Measurements from ENCODE around the gene ARHGAP9.

ARHGAP9 gene

DNA sequence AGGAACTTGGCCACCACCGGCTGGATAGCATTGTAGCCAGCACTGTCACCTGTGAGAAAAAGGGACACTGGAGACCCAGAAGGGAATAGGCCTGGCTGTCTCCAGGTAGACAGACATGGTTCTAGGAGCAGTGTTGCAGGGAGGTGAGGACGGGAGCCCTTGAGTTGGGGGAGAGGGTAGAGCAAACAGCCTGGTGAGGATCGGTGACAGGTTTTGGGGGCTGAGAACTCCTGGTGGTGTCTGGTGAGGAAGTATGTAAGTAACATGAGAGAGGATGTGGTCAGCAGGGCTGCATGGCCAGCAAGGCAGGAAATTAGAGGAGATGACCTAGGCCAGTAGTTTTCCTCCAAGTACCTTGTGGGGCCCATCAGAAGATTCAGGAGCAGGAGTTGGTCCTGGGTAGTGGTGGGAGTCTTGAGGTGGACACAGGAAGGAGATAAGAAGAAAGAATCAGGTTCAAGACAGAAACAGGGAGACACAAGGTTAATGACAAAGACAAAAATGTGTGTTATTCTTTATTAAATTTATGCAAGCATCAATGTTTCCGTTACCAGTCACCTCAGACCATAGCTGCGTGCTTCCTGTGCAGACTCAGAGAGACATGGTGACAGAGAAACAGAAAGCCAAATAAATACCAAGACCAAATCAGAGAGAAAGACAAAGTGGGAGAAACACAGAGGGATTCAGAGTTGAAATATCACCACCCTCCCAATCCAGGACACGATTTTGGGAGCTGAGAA lies at the start of gene ARHGAP9:
ARHGAP9 (minus strand) TSS at position 491 of the 740 bp plus-strand sequence; CDS start at position 31, 460 bp downstream.
- H3K9me3 ChIP-seq (ENCODE audit: control insufficient read depth, insufficient read depth, low read depth, low read length): no peaks in the 10 kb centered on the region
- no peak within 1 kb of the TSS for H3K4me3 ChIP-seq (ENCODE audit: low read depth, low read length)
- H3K4me1 ChIP-seq (ENCODE audit: control insufficient read depth, insufficient read depth, low read length): no peaks in the 10 kb centered on the region
- no peaks in the 10 kb centered on the region for H3K36me3 ChIP-seq (ENCODE audit: control insufficient read depth in 2 of 2, insufficient read depth in 1 of 2, low read length in 2 of 2)
- no peak within 1 kb of the TSS for H3K27ac ChIP-seq (ENCODE audit: extremely low read depth, low read depth, low read length)
- CTCF ChIA-PET: interaction anchor here (1.0 to 1.6 kb wide), 3 partner anchors 17 to 21 kb away, joined by 4 to 8 read pairs (median 6); partner anchors contain the start of gene GLI1
- TF ChIP-seq ZNF23 (tag by site-specific recombination; IDR thresholded peaks at IDR 0.05; ENCODE audit: borderline replicate concordance) (no peak), ZNF521 (tag by site-specific recombination; IDR thresholded peaks at IDR 0.05) (no peak), KLF9 (tag by site-specific recombination; IDR thresholded peaks at IDR 0.05; ENCODE audit: low read depth) (no peak), ZNF768 (tag by site-specific recombination; IDR thresholded peaks at IDR 0.05) (no peak), ZNF530 (tag by site-specific recombination; IDR thresholded peaks at IDR 0.05; ENCODE audit: low read depth) (no peak), ZNF629 (tag by site-specific recombination; IDR thresholded peaks at IDR 0.05) (no peak), ZNF677 (tag by site-specific recombination; IDR thresholded peaks at IDR 0.05) (no peak), ZNF561 (tag by site-specific recombination; IDR thresholded peaks at IDR 0.05; ENCODE audit: borderline replicate concordance) (no peak), GLIS1 (tag by site-specific recombination; IDR thresholded peaks at IDR 0.05) (no peak), ZNF391 (tag by site-specific recombination; IDR thresholded peaks at IDR 0.05; ENCODE audit: borderline replicate concordance, low read depth) (no peak), YY1 (tag by site-specific recombination; IDR thresholded peaks at IDR 0.05) (no peak), ZNF658 (tag by site-specific recombination; IDR thresholded peaks at IDR 0.05) (no peak)
- TF ChIP-seq, protein P1, sequence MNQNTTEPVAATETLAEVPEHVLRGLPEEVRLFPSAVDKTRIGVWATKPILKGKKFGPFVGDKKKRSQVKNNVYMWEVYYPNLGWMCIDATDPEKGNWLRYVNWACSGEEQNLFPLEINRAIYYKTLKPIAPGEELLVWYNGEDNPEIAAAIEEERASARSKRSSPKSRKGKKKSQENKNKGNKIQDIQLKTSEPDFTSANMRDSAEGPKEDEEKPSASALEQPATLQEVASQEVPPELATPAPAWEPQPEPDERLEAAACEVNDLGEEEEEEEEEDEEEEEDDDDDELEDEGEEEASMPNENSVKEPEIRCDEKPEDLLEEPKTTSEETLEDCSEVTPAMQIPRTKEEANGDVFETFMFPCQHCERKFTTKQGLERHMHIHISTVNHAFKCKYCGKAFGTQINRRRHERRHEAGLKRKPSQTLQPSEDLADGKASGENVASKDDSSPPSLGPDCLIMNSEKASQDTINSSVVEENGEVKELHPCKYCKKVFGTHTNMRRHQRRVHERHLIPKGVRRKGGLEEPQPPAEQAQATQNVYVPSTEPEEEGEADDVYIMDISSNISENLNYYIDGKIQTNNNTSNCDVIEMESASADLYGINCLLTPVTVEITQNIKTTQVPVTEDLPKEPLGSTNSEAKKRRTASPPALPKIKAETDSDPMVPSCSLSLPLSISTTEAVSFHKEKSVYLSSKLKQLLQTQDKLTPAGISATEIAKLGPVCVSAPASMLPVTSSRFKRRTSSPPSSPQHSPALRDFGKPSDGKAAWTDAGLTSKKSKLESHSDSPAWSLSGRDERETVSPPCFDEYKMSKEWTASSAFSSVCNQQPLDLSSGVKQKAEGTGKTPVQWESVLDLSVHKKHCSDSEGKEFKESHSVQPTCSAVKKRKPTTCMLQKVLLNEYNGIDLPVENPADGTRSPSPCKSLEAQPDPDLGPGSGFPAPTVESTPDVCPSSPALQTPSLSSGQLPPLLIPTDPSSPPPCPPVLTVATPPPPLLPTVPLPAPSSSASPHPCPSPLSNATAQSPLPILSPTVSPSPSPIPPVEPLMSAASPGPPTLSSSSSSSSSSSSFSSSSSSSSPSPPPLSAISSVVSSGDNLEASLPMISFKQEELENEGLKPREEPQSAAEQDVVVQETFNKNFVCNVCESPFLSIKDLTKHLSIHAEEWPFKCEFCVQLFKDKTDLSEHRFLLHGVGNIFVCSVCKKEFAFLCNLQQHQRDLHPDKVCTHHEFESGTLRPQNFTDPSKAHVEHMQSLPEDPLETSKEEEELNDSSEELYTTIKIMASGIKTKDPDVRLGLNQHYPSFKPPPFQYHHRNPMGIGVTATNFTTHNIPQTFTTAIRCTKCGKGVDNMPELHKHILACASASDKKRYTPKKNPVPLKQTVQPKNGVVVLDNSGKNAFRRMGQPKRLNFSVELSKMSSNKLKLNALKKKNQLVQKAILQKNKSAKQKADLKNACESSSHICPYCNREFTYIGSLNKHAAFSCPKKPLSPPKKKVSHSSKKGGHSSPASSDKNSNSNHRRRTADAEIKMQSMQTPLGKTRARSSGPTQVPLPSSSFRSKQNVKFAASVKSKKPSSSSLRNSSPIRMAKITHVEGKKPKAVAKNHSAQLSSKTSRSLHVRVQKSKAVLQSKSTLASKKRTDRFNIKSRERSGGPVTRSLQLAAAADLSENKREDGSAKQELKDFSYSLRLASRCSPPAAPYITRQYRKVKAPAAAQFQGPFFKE (tag by site-specific recombination; IDR thresholded peaks at IDR 0.05; ENCODE audit: borderline replicate concordance): no peak
- TF ChIP-seq, protein P2, sequence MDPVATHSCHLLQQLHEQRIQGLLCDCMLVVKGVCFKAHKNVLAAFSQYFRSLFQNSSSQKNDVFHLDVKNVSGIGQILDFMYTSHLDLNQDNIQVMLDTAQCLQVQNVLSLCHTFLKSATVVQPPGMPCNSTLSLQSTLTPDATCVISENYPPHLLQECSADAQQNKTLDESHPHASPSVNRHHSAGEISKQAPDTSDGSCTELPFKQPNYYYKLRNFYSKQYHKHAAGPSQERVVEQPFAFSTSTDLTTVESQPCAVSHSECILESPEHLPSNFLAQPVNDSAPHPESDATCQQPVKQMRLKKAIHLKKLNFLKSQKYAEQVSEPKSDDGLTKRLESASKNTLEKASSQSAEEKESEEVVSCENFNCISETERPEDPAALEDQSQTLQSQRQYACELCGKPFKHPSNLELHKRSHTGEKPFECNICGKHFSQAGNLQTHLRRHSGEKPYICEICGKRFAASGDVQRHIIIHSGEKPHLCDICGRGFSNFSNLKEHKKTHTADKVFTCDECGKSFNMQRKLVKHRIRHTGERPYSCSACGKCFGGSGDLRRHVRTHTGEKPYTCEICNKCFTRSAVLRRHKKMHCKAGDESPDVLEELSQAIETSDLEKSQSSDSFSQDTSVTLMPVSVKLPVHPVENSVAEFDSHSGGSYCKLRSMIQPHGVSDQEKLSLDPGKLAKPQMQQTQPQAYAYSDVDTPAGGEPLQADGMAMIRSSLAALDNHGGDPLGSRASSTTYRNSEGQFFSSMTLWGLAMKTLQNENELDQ (tag by site-specific recombination; IDR thresholded peaks at IDR 0.05; ENCODE audit: low read depth): no peak
- POLR2A ChIA-PET: interaction anchor here (0.6 kb wide), 1 partner anchor 16 kb away, joined by 3 read pairs; no protein-coding TSS in a partner anchor

DNA sequence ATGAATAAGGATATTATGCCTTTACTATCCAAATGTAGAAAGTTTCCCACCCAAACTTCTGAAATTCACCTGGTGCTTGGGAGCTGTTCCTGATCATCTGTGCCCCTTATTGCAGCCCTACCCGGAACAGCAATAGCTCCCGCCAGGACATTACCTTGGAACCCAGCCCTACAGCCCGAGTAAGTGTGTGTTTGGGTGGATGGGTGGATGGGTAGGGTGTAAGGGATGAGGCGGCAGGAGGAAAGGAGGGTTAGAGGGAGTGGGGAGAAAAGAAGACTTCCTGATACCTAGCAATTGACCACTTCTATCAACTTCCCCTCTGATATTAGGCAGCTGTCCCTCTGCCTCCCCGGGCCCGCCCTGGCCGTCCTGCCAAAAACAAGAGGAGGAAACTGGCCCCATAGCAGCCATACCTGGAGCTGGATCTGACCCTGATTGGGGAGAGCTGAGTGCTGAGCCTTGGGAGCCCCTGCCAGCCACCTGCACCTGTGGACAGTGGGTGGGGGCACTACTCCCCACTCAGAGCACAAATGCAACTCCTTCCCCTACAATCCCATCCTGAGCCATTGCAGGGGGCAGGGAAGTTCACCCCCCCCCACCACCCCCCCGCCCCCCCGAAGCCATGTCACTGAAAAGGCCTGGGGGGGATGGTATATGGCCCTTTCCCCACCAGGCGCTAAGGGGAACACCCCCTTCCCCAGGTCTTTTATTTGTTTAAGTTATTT lies 49.3 kb upstream of the ARHGAP9 start:
- CTCF ChIA-PET: no interaction called here
- POLR2A ChIA-PET: interaction anchor here (0.5 to 1.5 kb wide), 2 partner anchors 8 to 17 kb away, joined by 3 to 6 read pairs; no protein-coding TSS in a partner anchor
- peaks cover 19 to 95% of the 10 kb centered on the region in 2 experiments; a peak in 2 of 3 replicates for H3K36me3 ChIP-seq (ENCODE audit: control insufficient read depth in 2 of 2, insufficient read depth in 1 of 2, low read length in 2 of 2)
- no peaks in the 10 kb centered on the region for H3K4me1 ChIP-seq (ENCODE audit: control insufficient read depth, insufficient read depth, low read length)
- no peak overlapping the region for H3K4me3 ChIP-seq (ENCODE audit: low read depth, low read length)
- TF ChIP-seq ZNF600 (tag by site-specific recombination; IDR thresholded peaks at IDR 0.05) (peak; percentile 73), TCF7L2 (IDR thresholded peaks at IDR 0.05; ENCODE audit: borderline replicate concordance, low read depth, low read length) (no peak)
- H3K27ac ChIP-seq (ENCODE audit: extremely low read depth, low read depth, low read length): no peak overlapping the region
- H3K9me3 ChIP-seq (ENCODE audit: control insufficient read depth, insufficient read depth, low read depth, low read length): no peaks in the 10 kb centered on the region

Data from HEK293 (cell line).